RKO (cell line): ENCODE data around the gene DLG2.

Source experiments
- DNase-seq: peaks from one replicate; pipeline ENCODE4 v3.0.0-alpha.2; 2016; ENCODE audit warnings: low spot score

The DLG2 gene

DNA sequence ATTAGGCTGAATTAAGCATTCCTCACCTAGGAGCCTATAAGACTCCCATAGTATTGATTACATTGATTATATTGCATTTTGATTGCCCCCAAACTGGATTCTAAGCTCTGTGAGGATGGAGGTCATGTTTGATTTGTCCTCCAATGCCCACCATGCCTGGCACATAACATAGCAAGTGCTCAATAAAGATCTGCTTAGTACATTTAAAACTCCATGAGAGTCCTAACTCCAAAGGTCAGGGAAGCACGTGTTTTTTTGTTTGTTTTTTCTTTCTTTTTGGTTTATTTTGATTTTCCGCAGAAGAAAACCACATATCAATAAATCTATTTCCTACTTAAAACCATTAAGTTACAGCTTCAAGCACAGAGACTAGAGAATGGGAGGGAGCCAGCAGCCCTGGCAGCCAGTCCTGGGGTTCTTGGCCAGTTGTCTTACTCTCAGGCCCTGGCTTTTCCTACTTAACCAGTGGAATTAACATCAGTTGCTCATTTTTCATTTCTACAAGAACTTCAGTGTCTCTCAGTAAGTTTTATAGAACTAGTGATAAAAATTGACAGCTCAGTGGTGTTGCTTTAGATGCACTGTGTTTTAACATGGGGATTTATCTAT lies 1911.1 kb downstream of the DLG2 start:
- no peak for DNase-seq

DNA sequence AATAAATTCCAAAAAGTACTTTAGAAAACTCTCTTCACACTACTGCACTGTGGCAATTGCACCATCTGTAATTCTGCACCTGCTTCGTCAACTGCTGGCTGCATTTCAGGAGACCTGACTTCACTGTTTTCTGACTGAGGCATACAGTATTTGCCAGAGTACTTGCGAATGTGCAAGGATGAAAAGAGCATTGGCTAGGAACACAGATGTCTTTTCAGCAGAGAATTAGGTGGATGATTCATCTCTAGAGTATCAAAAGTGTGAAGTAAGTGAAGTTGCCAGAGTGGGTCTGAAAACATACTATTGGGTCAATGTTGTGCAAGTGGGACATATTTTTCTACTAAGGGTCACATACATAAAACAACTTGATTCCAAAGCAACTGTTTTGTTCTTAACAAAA lies 1913.4 kb downstream of the DLG2 start:
- no peak for DNase-seq

DNA sequence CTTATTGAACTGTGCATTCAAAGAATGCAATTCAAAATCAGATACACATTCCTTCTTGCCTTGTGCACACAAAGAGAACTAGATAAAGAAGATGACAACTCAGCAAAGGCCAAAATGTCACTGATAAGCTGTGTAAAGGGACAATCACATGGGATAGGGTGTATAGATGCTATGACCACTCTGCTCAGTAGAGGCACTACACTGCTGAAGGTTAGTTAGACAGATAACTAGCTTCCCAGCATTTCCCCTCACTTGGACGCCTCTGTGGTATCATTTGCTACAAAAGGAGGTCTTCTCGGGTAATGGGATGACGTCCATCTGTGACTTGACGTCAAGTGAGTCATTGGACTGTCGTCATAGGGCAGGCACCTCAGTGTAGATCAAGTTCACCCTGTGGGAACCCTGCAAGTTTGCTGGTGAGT lies 1916.0 kb downstream of the DLG2 start:
- peak; percentile 3 for DNase-seq

DNA sequence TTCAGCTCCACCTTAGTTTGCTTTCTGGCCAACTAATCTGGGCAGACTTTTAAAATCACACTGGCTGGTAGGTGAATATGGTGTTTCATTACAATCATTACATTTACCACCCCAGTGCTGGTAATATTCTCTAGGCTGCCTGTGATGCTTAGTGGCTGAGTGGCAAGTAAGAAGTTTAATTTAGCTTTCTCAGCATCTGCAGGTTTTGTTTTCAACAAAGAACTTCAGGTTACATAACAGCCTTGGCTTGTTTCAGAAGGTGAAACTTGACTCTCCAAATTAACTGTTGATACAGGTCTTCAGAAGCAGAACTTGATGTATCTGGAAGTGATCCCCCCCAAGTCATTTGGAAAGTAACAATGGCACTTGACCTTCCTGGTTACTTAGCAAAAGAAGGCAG lies 1917.7 kb downstream of the DLG2 start:
- no peak for DNase-seq

DNA sequence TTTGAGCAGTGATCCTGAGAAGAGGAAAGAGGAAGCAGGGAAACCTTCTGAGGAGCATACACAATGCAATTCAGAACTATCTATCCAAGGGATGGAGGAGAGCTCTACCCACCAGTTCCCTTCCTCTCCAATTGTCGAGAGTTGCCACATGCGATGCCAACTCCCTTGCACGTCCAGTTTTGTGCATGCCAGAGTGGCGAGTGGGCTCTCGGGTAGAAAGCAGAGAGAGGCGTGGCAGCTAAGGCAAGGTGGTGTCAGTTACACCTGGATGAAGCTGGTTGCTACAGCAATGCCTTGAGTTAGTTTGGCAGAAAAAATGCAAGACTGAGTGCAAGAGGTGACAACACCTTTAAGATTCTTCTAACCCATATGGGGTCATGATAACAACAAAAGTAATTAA lies 1920.6 kb downstream of the DLG2 start:
- no peak for DNase-seq

DNA sequence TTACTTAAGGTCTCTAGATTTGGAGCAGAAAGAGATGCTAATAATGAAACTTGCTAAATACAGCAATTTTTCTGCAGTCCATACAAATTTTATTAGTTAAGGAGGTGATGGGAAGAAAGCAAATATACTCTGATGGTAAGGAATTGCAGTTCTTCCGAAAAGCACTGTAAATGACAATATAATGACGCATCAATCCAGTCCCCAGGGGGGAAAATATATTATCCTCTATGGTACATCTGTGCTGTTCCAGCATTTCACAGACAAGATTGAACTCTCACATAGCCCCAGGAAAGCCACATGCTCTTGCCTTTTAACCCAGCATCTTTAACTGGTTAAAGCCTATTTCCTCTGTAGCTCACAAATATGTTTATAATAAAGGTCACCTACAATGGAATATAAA lies 1924.3 kb downstream of the DLG2 start:
- no peak for DNase-seq

DNA sequence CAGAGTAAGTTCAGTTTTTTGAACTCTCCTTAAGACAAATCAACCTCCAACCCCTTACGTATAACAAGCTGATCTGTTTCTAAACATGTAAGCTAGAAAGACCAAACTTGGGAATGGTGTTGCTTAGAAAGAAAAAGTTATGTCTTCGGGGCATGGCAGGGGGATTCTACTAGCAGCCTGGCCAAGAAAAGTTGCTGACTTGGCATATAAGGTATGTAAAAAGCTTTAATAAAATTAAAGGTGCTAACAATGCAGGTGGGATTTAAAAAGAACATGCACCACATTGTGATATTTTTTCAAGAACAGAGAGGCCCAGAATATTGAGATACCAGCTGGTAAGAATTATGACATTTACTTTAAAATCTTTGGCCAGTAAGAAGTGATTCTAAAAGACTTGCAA lies 1929.6 kb downstream of the DLG2 start:
- no peak for DNase-seq

DNA sequence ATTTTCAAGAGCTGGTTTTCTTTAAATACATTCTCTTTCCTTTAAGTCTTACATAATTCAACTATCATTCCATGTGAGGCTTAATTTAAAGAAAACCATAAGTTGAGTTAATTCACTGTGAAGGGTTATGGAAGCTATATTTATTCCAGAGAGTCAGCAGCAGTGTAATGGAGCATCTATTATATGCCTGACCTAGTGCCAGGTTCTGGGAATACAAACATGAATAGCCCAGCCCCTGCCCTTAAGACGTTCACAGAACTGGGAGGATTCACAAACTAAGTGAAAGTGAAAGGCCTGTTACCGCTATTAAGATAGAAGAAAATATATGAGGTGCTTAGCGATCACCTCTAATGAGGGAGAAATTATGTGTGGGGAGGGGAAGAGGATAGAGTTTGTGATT lies 1932.1 kb downstream of the DLG2 start:
- no peak for DNase-seq

DNA sequence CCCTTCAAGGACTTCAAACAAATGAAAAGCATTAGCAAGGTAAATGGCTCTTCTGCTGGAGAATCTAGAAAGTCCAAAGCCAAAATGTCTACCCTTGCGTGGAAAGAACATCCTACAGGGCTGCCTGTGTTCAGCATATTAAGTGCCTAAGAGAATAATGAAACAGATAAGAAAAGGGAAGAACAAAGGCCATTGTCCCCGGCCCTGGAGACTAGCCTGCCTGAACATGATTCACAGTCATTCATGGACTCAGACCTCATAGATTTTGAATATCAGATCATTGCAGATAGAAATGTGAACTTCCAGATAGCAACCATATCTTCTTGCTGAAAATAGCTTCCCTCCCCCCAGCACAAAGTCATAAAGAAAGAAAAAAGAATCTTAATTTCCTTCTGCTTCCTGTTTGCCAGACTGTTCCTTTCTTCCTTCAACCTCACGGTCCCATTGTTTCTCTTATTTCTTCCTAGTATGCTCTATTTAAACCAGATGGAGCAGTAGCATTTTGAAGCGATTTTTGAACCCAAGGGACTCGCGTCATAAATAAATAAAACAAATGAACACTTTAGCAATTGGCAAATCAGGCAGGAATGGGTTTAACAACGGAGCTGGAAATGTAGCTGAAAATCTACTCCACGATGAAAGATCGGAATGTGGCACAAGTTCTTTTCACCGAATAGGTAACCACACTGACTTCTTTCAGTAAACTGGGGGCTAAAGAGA lies 1932.8 kb downstream of the DLG2 start:
- DNase-seq: no peak

DNA sequence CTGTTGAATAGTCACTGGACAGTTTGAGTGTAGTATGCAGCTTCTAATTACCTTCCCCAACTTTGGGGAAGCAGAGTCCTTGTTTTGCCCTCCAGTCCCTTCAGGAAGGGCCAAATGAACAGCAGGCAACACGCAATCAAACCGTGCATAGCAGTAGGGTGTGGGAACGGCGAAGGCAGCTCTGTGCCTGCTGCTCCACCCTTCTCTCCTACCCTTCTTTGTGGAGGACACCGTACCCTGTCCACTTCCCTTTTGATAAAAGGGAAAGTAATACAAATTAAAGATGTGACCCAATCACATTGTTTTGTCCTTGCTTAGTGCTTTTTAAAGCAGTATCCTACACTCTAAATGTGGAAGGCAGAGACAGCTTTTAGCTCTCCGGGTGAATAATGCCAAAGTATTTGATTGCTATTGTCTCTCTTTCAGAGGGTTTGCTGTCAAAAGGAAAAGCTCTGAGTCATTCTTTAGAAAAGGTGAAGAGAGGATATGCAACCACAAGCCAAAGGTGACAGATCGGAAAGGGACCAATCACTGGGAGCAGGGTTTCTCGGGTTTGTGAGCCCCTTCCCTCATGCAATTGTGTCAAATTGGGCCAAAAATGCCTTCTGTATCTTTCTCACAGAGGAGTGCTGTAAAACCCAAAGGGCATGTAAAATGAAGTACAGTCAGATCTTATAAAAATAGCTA lies 1933.7 kb downstream of the DLG2 start:
- no peak for DNase-seq

DNA sequence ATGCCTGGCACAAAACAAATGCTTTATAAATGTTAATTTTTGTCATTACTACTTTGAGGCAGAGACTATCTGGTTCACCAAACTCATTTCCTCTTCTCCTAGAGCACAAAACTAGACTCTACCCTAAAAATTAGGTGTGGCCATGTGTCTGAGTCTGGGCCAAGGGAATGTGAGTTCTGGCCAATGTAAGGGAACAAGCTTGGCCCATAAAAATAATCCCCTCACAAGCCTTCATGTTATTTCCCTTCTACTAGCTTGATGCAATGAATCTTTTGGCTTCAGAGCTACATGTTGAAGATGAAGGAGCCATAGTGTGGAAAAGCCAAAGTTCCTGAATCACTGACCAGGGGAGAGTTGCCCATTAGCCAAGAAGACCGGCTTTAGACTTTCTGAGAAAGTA lies 1934.5 kb downstream of the DLG2 start:
- DNase-seq: no peak

DNA sequence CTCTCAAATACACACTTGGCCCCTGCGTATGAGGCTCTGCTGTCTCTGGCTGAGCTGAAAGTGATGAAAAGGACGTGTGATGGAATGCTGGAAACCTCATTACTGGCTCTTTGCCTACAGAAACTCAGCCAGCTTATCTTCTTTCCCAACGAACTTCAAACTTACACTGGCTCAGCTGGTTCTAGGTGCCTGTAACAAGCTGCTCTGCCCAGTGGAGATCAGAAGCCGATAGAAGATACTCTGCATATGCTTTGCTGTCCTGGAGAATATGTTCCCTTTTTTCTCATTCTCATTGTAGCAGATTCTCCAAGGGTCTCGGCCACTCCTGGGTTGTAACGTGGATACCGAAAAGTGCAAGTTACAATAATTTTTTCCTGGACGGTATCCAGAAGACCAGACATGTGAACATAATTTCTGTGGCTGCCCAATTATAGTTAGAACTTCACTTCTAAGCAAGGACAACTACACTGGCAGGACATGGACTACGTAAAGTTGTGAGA lies 1935.6 kb downstream of the DLG2 start:
- no peak for DNase-seq

DNA sequence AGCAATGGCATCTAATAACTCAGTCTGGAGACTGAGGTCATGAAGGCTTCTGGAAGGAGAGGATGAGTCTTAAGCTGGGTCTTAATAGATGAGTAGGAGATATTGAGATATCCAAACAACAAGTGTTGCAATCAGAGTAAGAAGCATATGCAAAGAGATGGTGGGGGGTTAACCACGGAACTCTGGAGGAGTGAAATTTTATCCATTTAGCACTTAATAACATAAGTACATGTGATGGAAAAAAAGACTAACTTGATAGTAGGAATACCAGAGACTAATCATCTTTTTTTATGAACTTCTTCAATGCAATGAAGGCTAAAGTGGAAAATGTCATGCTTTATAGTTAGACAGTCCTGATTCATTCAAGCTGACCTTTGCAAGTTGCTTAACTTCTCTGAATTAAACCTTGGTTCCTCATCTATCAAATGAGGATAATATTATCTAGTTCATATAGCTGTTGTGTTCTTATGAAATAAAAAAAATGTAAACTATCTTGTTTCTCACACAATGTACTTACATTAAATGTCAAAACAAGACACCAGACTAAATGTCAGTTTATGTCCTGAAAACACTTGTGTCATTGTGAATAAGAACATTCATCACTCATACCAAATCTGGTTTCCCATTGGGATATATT lies 1937.9 kb downstream of the DLG2 start:
- DNase-seq: no peak

DNA sequence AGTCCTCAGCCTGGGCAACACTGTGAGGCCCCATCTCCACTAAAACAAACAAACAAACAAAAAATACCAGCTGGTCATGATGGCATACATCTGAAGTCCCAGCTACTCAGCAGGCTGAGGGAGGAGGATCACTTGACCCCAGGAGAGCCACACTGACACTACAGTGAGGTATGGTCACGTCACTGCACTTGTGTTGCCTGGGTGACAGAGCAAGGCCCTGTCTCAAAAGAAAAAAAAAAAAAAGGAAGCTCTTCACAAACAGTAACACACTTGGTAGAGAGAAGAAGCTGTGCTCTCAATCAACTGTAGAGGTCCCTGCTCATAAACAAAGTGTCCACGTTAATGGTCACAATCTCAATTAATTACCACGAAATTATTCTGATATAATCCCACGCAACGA lies 1939.4 kb downstream of the DLG2 start:
- no peak for DNase-seq

DNA sequence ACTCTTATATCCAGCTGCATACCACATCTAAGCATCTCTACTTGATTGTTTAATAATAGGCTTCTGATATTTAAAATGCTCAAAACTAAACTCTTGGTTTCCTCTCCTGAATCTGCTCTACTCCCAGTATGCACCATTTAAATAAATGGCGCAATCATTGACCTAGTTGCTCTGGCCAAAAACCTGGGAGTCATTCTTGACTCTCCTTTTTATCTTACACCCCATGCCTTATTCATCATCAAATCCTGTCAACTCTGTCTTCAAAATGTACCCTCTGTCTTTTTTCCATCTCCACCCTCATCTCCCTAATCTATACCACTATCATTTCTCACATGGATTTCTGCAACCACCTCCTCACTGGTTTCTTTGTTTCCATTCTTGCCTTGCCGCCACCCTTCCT lies 1941.4 kb downstream of the DLG2 start:
- no peak for DNase-seq

DNA sequence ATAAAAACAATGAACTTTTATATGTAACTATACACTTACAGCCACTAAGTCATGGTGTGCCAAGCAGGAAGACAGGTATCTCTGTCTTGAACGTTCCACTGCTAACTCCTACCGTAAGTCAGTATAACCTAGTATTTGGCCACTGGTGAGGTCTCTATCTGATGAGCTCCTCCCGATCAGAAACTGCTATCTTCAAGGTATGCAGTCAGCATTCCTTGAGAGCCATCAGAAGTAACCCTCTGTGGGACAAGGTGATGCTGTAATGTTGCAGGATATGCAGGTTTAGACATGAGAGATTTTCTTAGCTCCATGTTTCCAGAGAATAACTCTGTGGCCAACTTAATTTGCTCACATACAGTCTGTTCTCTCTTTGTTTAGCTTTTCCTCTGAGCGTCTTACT lies 1943.1 kb downstream of the DLG2 start:
- no peak for DNase-seq

DNA sequence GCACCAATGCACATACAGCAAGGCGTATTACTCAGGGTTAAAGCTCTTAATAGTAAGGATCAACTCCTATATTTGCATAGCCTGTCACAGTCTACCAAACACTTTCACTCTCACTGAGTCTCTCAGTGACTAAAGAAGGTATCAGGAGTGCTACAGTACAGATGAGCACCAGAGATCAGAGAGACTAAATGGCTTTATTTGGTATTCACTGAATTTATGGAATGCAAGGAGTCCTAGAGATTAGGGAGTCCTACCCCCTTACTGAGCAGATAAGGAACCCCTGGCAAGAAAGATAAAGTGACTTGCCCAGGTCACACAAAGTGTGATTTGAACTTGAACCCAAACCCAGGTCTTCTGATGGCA lies 1944.6 kb downstream of the DLG2 start:
- DNase-seq: no peak

DNA sequence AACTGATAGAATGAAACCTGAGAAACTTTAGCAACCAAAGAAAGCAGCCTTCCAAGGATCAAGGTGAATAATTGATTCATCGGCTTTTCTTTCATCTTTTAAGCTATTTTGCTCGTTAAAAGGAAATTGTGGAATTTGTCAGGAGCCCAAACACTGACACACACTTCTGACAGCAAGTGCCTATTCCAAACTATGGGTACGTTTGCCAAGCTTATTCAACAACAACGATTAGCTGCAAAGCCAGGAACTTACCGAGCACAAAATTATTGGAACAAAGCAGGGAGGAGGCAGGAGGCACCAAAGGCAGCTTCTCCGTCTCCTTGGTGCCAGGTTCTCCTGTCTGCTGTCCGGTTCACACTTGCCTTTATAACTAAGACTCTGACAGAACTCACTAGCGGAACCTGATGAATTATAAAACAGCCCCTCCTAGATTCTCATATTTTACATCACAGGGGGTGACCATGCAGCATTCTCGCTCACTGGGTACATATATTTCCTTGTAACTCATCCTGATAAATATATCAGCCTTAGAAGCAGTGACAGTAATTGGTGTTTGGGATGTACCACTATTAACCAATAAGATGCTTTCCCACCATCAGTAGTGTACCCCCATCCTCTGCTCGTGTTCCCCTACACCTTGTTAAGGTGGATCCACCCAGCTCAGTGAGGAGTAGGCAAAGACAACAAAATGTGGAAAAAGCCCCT lies 1945.1 kb downstream of the DLG2 start:
- no peak for DNase-seq

DNA sequence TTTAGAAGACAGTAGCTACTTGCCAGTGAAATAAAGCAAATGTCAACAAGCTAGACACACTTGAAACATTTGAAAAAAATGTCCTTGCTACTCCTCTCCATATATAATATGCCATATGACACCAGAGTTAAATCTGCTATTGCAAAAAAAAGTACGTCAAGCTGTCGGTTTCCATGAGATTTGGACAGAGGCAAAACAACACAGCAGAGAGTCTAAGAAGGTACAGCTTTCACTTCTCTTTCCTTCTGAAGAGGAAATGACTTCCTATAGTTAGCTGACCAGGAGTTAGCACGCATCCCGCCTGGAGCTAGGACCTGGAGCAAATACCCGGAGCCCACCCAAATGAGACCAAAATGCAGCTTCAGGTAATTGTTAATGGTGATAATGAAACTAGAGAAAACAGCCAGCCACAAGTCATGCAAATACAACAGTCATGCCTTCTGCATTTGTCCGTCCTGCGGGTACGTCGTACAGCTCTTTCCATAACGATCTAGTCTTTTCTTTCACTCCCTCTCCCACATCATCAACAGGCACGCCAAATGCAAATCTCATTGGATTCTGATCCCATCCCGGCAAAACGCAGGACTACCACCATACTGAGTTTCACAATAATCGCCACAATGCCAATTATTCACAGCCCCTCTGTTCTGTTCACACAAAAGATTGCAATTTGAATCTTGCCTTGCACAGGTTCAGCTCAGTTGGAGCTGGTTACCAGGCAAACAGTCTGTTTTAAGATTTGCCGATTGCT lies 1945.9 kb downstream of the DLG2 start:
- DNase-seq: no peak

DNA sequence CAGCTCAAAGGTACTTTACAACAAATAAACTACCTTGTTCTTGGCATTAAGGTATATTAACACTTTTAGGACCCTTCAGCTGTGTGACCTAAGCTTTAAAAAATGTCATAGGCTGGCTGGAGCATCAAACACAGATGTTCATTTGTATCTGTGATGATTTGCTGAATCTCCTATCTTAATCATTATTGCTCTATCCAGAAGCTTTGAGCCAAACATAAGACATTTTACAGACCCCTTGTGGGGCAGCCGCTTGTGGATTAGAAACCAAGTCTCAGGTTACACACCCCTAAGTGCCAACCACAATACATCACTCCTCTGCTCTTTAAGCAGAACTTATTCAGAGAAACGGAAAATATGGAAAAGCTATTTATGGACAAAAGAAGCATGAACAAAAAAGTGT lies 1946.8 kb downstream of the DLG2 start:
- no peak for DNase-seq

DNA sequence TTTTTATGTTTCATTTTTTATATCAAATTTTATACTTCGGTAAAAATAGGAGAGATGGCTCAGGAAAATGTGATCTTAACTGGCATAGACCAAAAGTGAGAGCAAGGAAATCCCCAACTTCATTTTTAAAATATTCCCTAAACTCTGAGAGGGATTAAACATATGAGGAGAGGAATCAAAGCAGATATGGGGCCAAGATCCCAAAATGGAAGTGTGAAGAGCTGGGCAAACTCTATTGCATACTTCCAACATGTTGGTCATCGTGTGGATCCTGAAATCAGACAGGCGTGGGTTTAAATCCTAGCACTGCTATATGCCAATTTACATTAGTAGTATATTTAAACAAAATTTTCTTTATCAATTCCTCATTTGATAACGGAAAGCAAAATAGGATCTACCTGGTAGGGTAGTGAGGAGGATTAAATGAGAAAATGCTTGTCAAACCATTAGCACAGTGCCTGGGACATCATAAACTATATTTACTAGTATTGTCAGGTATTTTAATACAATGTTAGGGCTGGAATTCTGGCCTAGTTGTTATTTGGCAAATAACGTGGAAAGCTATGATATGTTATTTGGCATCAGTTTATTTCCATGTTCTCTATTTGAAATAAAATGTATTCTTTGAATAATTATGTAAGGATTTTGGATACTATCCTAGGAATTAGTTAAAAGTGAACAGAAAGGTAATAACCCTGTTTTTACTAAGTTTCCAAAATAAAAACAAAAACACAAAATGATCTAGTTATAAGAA lies 1948.1 kb downstream of the DLG2 start:
- no peak for DNase-seq
